ENCODE measurements around the gene NCDN.

Gene NCDN

GRCh38 chr1:35564884-35565741 is 7.5 kb downstream of the NCDN start:
- Histone ChIP-seq H2BK120ac (ENCODE audit: low read depth, low read length) (no peak overlapping the region), H2BK15ac (ENCODE audit: low read depth, poor library complexity, severe bottlenecking) (no peak overlapping the region), H3K23ac (ENCODE audit: low read length in 2 of 2) (no peak overlapping the region), H3K4me1 (ENCODE audit: control insufficient read depth, insufficient read depth, low read depth, low read length) (peaks cover 17% of the 10 kb centered on the region), H3K18ac (ENCODE audit: low read depth in 1 of 2, low read length in 2 of 2) (no peak overlapping the region), H3K27me3 (ENCODE audit: control insufficient read depth in 1 of 2, insufficient read depth in 1 of 2, low read length in 2 of 2) (peaks cover 0 to 1% of the 10 kb centered on the region in 2 experiments), H3K27ac (ENCODE audit: low read length, poor library complexity, severe bottlenecking) (no peak overlapping the region), H3K4me3 (ENCODE audit: insufficient read depth in 1 of 2, low read depth in 1 of 2, low read length in 2 of 2) (no peak overlapping the region), H4K91ac (ENCODE audit: low read length) (no peak overlapping the region), H3K4me2 (ENCODE audit: low read length, poor library complexity, severe bottlenecking) (no peak overlapping the region), H3K9me3 (ENCODE audit: control insufficient read depth, low read length) (no peaks in the 10 kb centered on the region), H2BK5ac (ENCODE audit: low read depth, low read length, poor library complexity, severe bottlenecking) (no peak overlapping the region), H4K8ac (ENCODE audit: low read length) (no peak overlapping the region), H3K9ac (ENCODE audit: low read length) (no peak overlapping the region), H2AK5ac (ENCODE audit: low read length, severe bottlenecking) (no peak overlapping the region), H3K36me3 (ENCODE audit: control insufficient read depth in 1 of 2, insufficient read depth in 2 of 2, low read depth in 1 of 2, low read length in 2 of 2) (peaks cover 63 to 69% of the 10 kb centered on the region in 2 experiments), H3K14ac (ENCODE audit: low read length in 2 of 2) (no peak overlapping the region), H3K4ac (ENCODE audit: low read depth in 1 of 2, low read length in 2 of 2) (no peak overlapping the region), H3K79me1 (replicated peaks; ENCODE audit: low read length, poor library complexity, severe bottlenecking) (peaks cover 23% of the 10 kb centered on the region), H2AFZ (ENCODE audit: low read depth, low read length) (no peak overlapping the region), H2BK12ac (ENCODE audit: low read length in 2 of 2) (no peak overlapping the region)
- WGBS: 90% methylated on average over 28 of the region's 28 CpGs
- no peak for DNase-seq

DNA sequence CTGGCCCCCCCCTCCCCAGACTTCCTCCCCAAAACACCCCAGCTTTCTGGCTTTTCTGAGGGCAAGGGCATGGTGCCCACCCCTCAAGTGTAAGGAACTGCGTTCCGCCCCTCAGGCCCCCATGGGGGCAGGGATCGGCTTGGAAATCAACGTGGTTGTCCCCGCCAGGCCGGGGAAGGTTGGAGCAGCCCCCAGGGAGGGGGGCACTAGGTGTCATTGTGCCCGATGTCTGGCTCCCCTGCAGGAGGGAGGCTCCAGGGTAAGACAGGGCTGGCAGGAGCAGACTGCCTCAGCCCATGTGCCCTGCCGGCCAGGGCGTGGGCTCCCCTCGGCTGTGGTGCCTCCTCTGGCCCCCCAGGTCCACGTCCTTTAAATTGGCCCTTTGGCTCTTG is 8.1 kb downstream of the NCDN start:
- no peak overlapping the region for H3K23ac ChIP-seq (ENCODE audit: low read length in 2 of 2)
- H3K14ac ChIP-seq (ENCODE audit: low read length in 2 of 2): no peak overlapping the region
- H3K27ac ChIP-seq (ENCODE audit: low read length, poor library complexity, severe bottlenecking): no peak overlapping the region
- no peak overlapping the region for H4K91ac ChIP-seq (ENCODE audit: low read length)
- H2AFZ ChIP-seq (ENCODE audit: low read depth, low read length): no peak overlapping the region
- H2AK5ac ChIP-seq (ENCODE audit: low read length, severe bottlenecking): no peak overlapping the region
- H3K9ac ChIP-seq (ENCODE audit: low read length): no peak overlapping the region
- no peak overlapping the region for H2BK12ac ChIP-seq (ENCODE audit: low read length in 2 of 2)
- no peak overlapping the region for H2BK120ac ChIP-seq (ENCODE audit: low read depth, low read length)
- no peak overlapping the region for H2BK5ac ChIP-seq (ENCODE audit: low read depth, low read length, poor library complexity, severe bottlenecking)
- peaks cover 18% of the 10 kb centered on the region for H3K79me1 ChIP-seq (replicated peaks; ENCODE audit: low read length, poor library complexity, severe bottlenecking)
- 96% methylated on average over 11 of the region's 11 CpGs for WGBS
- H3K27me3 ChIP-seq (ENCODE audit: control insufficient read depth in 1 of 2, insufficient read depth in 1 of 2, low read length in 2 of 2): peaks cover 0 to 6% of the 10 kb centered on the region in 2 experiments
- DNase-seq: no peak
- H3K4ac ChIP-seq (ENCODE audit: low read depth in 1 of 2, low read length in 2 of 2): no peak overlapping the region
- peaks cover 57 to 64% of the 10 kb centered on the region in 2 experiments for H3K36me3 ChIP-seq (ENCODE audit: control insufficient read depth in 1 of 2, insufficient read depth in 2 of 2, low read depth in 1 of 2, low read length in 2 of 2)
- H3K4me1 ChIP-seq (ENCODE audit: control insufficient read depth, insufficient read depth, low read depth, low read length): peaks cover 13% of the 10 kb centered on the region
- H3K4me2 ChIP-seq (ENCODE audit: low read length, poor library complexity, severe bottlenecking): no peak overlapping the region
- H3K9me3 ChIP-seq (ENCODE audit: control insufficient read depth, low read length): no peaks in the 10 kb centered on the region
- H4K8ac ChIP-seq (ENCODE audit: low read length): no peak overlapping the region
- no peak overlapping the region for H3K18ac ChIP-seq (ENCODE audit: low read depth in 1 of 2, low read length in 2 of 2)
- H3K4me3 ChIP-seq (ENCODE audit: insufficient read depth in 1 of 2, low read depth in 1 of 2, low read length in 2 of 2): no peak overlapping the region
- H2BK15ac ChIP-seq (ENCODE audit: low read depth, poor library complexity, severe bottlenecking): no peak overlapping the region

GRCh38 chr1:35567947-35568558 is 10.5 kb downstream of the NCDN start:
- H3K4ac ChIP-seq (ENCODE audit: low read depth in 1 of 2, low read length in 2 of 2): no peak overlapping the region
- H3K4me2 ChIP-seq (ENCODE audit: low read length, poor library complexity, severe bottlenecking): no peak overlapping the region
- H3K9ac ChIP-seq (ENCODE audit: low read length): no peak overlapping the region
- peaks cover 8% of the 10 kb centered on the region for H3K79me1 ChIP-seq (replicated peaks; ENCODE audit: low read length, poor library complexity, severe bottlenecking)
- H2BK120ac ChIP-seq (ENCODE audit: low read depth, low read length): no peak overlapping the region
- no peak overlapping the region for H3K27ac ChIP-seq (ENCODE audit: low read length, poor library complexity, severe bottlenecking)
- no peak overlapping the region for H2BK15ac ChIP-seq (ENCODE audit: low read depth, poor library complexity, severe bottlenecking)
- no peak overlapping the region for H3K18ac ChIP-seq (ENCODE audit: low read depth in 1 of 2, low read length in 2 of 2)
- peaks cover 3% of the 10 kb centered on the region for H3K4me1 ChIP-seq (ENCODE audit: control insufficient read depth, insufficient read depth, low read depth, low read length)
- peaks cover 35 to 41% of the 10 kb centered on the region in 2 experiments for H3K36me3 ChIP-seq (ENCODE audit: control insufficient read depth in 1 of 2, insufficient read depth in 2 of 2, low read depth in 1 of 2, low read length in 2 of 2)
- H2AK5ac ChIP-seq (ENCODE audit: low read length, severe bottlenecking): no peak overlapping the region
- no peak overlapping the region for H2BK5ac ChIP-seq (ENCODE audit: low read depth, low read length, poor library complexity, severe bottlenecking)
- H2BK12ac ChIP-seq (ENCODE audit: low read length in 2 of 2): no peak overlapping the region
- H4K91ac ChIP-seq (ENCODE audit: low read length): peak overlapping the region; percentile 10
- no peak overlapping the region for H3K4me3 ChIP-seq (ENCODE audit: insufficient read depth in 1 of 2, low read depth in 1 of 2, low read length in 2 of 2)
- DNase-seq: no peak
- H3K27me3 ChIP-seq (ENCODE audit: control insufficient read depth in 1 of 2, insufficient read depth in 1 of 2, low read length in 2 of 2): peaks cover 18 to 28% of the 10 kb centered on the region in 2 experiments
- 67% methylated on average over 9 of the region's 9 CpGs for WGBS
- H3K9me3 ChIP-seq (ENCODE audit: control insufficient read depth, low read length): no peaks in the 10 kb centered on the region
- H4K8ac ChIP-seq (ENCODE audit: low read length): no peak overlapping the region
- H3K23ac ChIP-seq (ENCODE audit: low read length in 2 of 2): no peak overlapping the region
- no peak overlapping the region for H2AFZ ChIP-seq (ENCODE audit: low read depth, low read length)
- no peak overlapping the region for H3K14ac ChIP-seq (ENCODE audit: low read length in 2 of 2)

DNA sequence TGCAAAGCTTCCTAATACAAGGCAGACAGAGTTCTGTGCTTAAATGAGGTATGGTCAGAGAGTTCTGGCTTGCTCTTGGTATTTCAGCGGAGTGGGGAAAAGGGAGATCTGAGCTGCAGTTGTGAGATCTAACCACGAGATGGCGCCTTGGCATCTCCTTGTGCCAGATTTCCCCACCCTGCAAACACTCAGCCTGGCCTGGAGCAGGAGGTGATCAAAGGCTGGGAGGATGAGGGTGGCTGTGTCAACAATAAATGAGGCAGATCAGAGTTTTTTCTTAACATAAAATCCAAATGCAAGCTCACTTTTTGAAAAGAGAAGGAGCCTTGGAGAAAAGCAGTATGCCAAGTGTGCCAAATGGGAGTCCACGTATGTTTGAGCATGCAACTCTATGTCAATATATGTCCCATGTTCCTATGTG is 11.4 kb downstream of the NCDN start:
- Histone ChIP-seq H3K79me1 (replicated peaks; ENCODE audit: low read length, poor library complexity, severe bottlenecking) (peaks cover 7% of the 10 kb centered on the region), H2BK5ac (ENCODE audit: low read depth, low read length, poor library complexity, severe bottlenecking) (no peak overlapping the region)

More for the DNA sequence above, 11.4 kb downstream of the NCDN start:
- WGBS: 50% methylated on average over 2 of the region's 4 CpGs
- Histone ChIP-seq H3K36me3 (ENCODE audit: control insufficient read depth in 1 of 2, insufficient read depth in 2 of 2, low read depth in 1 of 2, low read length in 2 of 2) (peaks cover 28 to 31% of the 10 kb centered on the region in 2 experiments), H2BK12ac (ENCODE audit: low read length in 2 of 2) (no peak overlapping the region), H2BK15ac (ENCODE audit: low read depth, poor library complexity, severe bottlenecking) (no peak overlapping the region), H4K8ac (ENCODE audit: low read length) (no peak overlapping the region), H3K4me2 (ENCODE audit: low read length, poor library complexity, severe bottlenecking) (no peak overlapping the region), H2AFZ (ENCODE audit: low read depth, low read length) (no peak overlapping the region), H3K9me3 (ENCODE audit: control insufficient read depth, low read length) (no peaks in the 10 kb centered on the region), H2AK5ac (ENCODE audit: low read length, severe bottlenecking) (no peak overlapping the region), H3K4ac (ENCODE audit: low read depth in 1 of 2, low read length in 2 of 2) (no peak overlapping the region), H3K4me1 (ENCODE audit: control insufficient read depth, insufficient read depth, low read depth, low read length) (peaks cover 13% of the 10 kb centered on the region), H3K18ac (ENCODE audit: low read depth in 1 of 2, low read length in 2 of 2) (no peak overlapping the region), H4K91ac (ENCODE audit: low read length) (no peak overlapping the region), H3K27me3 (ENCODE audit: control insufficient read depth in 1 of 2, insufficient read depth in 1 of 2, low read length in 2 of 2) (peaks cover 24 to 35% of the 10 kb centered on the region in 2 experiments), H3K23ac (ENCODE audit: low read length in 2 of 2) (no peak overlapping the region), H3K9ac (ENCODE audit: low read length) (peak overlapping the region; percentile 52), H3K14ac (ENCODE audit: low read length in 2 of 2) (no peak overlapping the region), H3K27ac (ENCODE audit: low read length, poor library complexity, severe bottlenecking) (no peak overlapping the region), H2BK120ac (ENCODE audit: low read depth, low read length) (no peak overlapping the region), H3K4me3 (ENCODE audit: insufficient read depth in 1 of 2, low read depth in 1 of 2, low read length in 2 of 2) (no peak overlapping the region)
- peak; percentile 72 for DNase-seq

Data from mesenchymal stem cell (in vitro differentiated cells and primary cell).